Natural killer cell treated with Interleukin-12 subunit alpha and Interleukin-12 subunit beta and Interleukin-15 and Interleukin-18, amount 100 ng/mL, for 72 hours (primary cell): ENCODE measurements around the gene CAT. TPM values are rescaled to one million over a fixed set of nuclear protein-coding genes. Genes with fewer than 3 reads are reported as not detected.

ENCODE experiments used
- ATAC-seq, 2 donors: fragments of 150-1000 bp; cut with Tn5 transposase in 1 of 2; sonication (Bioruptor Pico), chemical (Tn5 transposase) in 1 of 2; 2 replicates each; pipeline ENCODE4 v1.10.0; 2021
- DNase-seq: peaks from one replicate; pipeline ENCODE4 v3.0.0; 2022; ENCODE audit warnings: low spot score
- H3K27ac Mint-ChIP-seq, 2 donors: 1 replicate in 1 of 2; 2 replicates in 1 of 2; pipeline ENCODE4 v1.8.0; 2022; ENCODE audit warnings: mixed read lengths in 2 of 2, mild to moderate bottlenecking in 1 of 2, moderate library complexity in 1 of 2
- H3K27me3 Mint-ChIP-seq, 2 donors: 1 replicate in 1 of 2; 2 replicates in 1 of 2; pipeline ENCODE4 v1.8.0; 2022; ENCODE audit warnings: mixed read lengths in 2 of 2
- H3K36me3 Mint-ChIP-seq: one replicate; pipeline ENCODE4 v1.8.0; 2022; ENCODE audit warnings: mixed read lengths
- H3K4me1 Mint-ChIP-seq, 2 donors: 1 replicate in 1 of 2; 2 replicates in 1 of 2; pipeline ENCODE4 v1.8.0; 2022; ENCODE audit warnings: low read depth in 2 of 2, mixed read lengths in 2 of 2, mild to moderate bottlenecking in 1 of 2
- H3K4me3 Mint-ChIP-seq: one replicate; pipeline ENCODE4 v1.8.0; 2022; ENCODE audit warnings: mixed read lengths
- H3K9me3 Mint-ChIP-seq: 2 replicates; pipeline ENCODE4 v1.8.0; 2022; ENCODE audit warnings: mixed read lengths
- total RNA-seq, 2 donors: library from RNA; stranded (reverse); gene quantifications; one replicate each; pipeline ENCODE4 v1.2.3, GENCODE V29; 2022

The CAT gene
- total RNA-seq, 2 donors from 2014 or later = 11.2 to 22.2 TPM

GRCh38 chr11:34433899-34434298 is 4.8 kb upstream of the CAT start:
- H3K9me3 Mint-ChIP-seq = no peaks in the 10 kb centered on the region
- peaks cover 0 to under 1% of the 10 kb centered on the region in 2 donors for H3K4me1 Mint-ChIP-seq
- no peaks in the 10 kb centered on the region for H3K36me3 Mint-ChIP-seq
- no peak overlapping the region for H3K4me3 Mint-ChIP-seq
- ATAC-seq = no peak
- H3K27ac Mint-ChIP-seq = no peak overlapping the region
- H3K27me3 Mint-ChIP-seq = peaks cover 12 to 19% of the 10 kb centered on the region in 2 donors
- no peak for DNase-seq

- peaks cover 3 to 6% of the 10 kb centered on the region in 2 donors for H3K27me3 Mint-ChIP-seq
- no peak for DNase-seq
- H3K4me3 Mint-ChIP-seq = peak overlapping the region; percentile 83
These were observed 1.3 kb upstream of the CAT start for GRCh38 chr11:34437224-34438125.

GRCh38 chr11:34439610-34440198 is 970 bp downstream of the CAT start:
- Mint-ChIP-seq H3K36me3 (no peaks in the 10 kb centered on the region), H3K4me3 (peak overlapping the region; percentile 83), H3K27me3 (no peaks in the 10 kb centered on the region), H3K4me1 (peaks cover 13 to 19% of the 10 kb centered on the region in 2 donors), H3K27ac (peak overlapping the region; percentile 64 to 90), H3K9me3 (no peaks in the 10 kb centered on the region)
- DNase-seq (no peak), ATAC-seq (no peak)

More at GRCh38 chr11:34437224-34438125, 1.3 kb upstream of the CAT start:
- H3K4me1 Mint-ChIP-seq = peaks cover 13% of the 10 kb centered on the region in 2 donors
- no peak overlapping the region for H3K27ac Mint-ChIP-seq
- no peaks in the 10 kb centered on the region for H3K36me3 Mint-ChIP-seq
- ATAC-seq = no peak
- no peaks in the 10 kb centered on the region for H3K9me3 Mint-ChIP-seq

- ATAC-seq (no peak), DNase-seq (no peak)
- Mint-ChIP-seq H3K27me3 (no peaks in the 10 kb centered on the region), H3K4me3 (no peak overlapping the region), H3K36me3 (no peaks in the 10 kb centered on the region), H3K27ac (no peak overlapping the region), H3K9me3 (no peaks in the 10 kb centered on the region), H3K4me1 (peaks cover 19 to 23% of the 10 kb centered on the region in 2 donors)
These were observed 3.1 kb downstream of the CAT start for GRCh38 chr11:34441814-34442213.

- Mint-ChIP-seq H3K4me1 (peaks cover 29 to 31% of the 10 kb centered on the region in 2 donors), H3K27ac (no peak overlapping the region), H3K9me3 (no peaks in the 10 kb centered on the region), H3K36me3 (no peaks in the 10 kb centered on the region), H3K27me3 (no peaks in the 10 kb centered on the region), H3K4me3 (no peak overlapping the region)
- ATAC-seq = no peak
- no peak for DNase-seq
These were observed 4.4 kb downstream of the CAT start for GRCh38 chr11:34443136-34443535.

GRCh38 chr11:34444428-34444827 is 5.7 kb downstream of the CAT start:
- H3K27ac Mint-ChIP-seq = no peak overlapping the region
- no peak for DNase-seq
- no peak overlapping the region for H3K4me3 Mint-ChIP-seq
- no peaks in the 10 kb centered on the region for H3K9me3 Mint-ChIP-seq
- H3K36me3 Mint-ChIP-seq = no peaks in the 10 kb centered on the region
- no peak for ATAC-seq
- no peaks in the 10 kb centered on the region for H3K27me3 Mint-ChIP-seq
- peaks cover 34 to 36% of the 10 kb centered on the region in 2 donors for H3K4me1 Mint-ChIP-seq

- no peaks in the 10 kb centered on the region for H3K36me3 Mint-ChIP-seq
- H3K9me3 Mint-ChIP-seq = no peaks in the 10 kb centered on the region
- H3K27me3 Mint-ChIP-seq = no peaks in the 10 kb centered on the region
- ATAC-seq (no peak), DNase-seq (no peak)
- H3K4me1 Mint-ChIP-seq = peaks cover 26 to 32% of the 10 kb centered on the region in 2 donors
- no peak overlapping the region for H3K27ac Mint-ChIP-seq
- H3K4me3 Mint-ChIP-seq = no peak overlapping the region
These were observed 7.2 kb downstream of the CAT start for GRCh38 chr11:34445956-34446355.

GRCh38 chr11:34446386-34446785 is 7.7 kb downstream of the CAT start:
- ATAC-seq = no peak
- H3K4me1 Mint-ChIP-seq = peaks cover 26 to 32% of the 10 kb centered on the region in 2 donors
- H3K36me3 Mint-ChIP-seq = no peaks in the 10 kb centered on the region

GRCh38 chr11:34447044-34447443 is 8.3 kb downstream of the CAT start:
- no peak for DNase-seq
- Mint-ChIP-seq H3K27me3 (no peaks in the 10 kb centered on the region), H3K4me1 (peaks cover 26 to 32% of the 10 kb centered on the region in 2 donors), H3K4me3 (no peak overlapping the region), H3K27ac (no peak overlapping the region), H3K9me3 (no peaks in the 10 kb centered on the region), H3K36me3 (no peaks in the 10 kb centered on the region)
- no peak for ATAC-seq

More at GRCh38 chr11:34446386-34446785, 7.7 kb downstream of the CAT start:
- no peak overlapping the region for H3K27ac Mint-ChIP-seq
- no peaks in the 10 kb centered on the region for H3K9me3 Mint-ChIP-seq
- no peak for DNase-seq
- H3K27me3 Mint-ChIP-seq = no peaks in the 10 kb centered on the region
- H3K4me3 Mint-ChIP-seq = no peak overlapping the region

GRCh38 chr11:34448223-34448994 is 9.7 kb downstream of the CAT start:
- Mint-ChIP-seq H3K9me3 (no peaks in the 10 kb centered on the region), H3K4me1 (peaks cover 26 to 30% of the 10 kb centered on the region in 2 donors), H3K4me3 (peak overlapping the region; percentile 47), H3K36me3 (peaks cover 5% of the 10 kb centered on the region), H3K27me3 (no peaks in the 10 kb centered on the region), H3K27ac (peak overlapping the region in 1 of 2 donors; percentile 75)
- ATAC-seq (no peak), DNase-seq (no peak)

GRCh38 chr11:34449013-34449412 is 10.3 kb downstream of the CAT start:
- H3K4me3 Mint-ChIP-seq = peak overlapping the region; percentile 47

GRCh38 chr11:34451053-34451452 is 12.3 kb downstream of the CAT start:
- ATAC-seq (no peak), DNase-seq (no peak)
- H3K27ac Mint-ChIP-seq = no peak overlapping the region
- H3K4me1 Mint-ChIP-seq = peaks cover 24 to 25% of the 10 kb centered on the region in 2 donors
- H3K36me3 Mint-ChIP-seq = peaks cover 11% of the 10 kb centered on the region
- H3K27me3 Mint-ChIP-seq = no peaks in the 10 kb centered on the region
- no peak overlapping the region for H3K4me3 Mint-ChIP-seq
- no peaks in the 10 kb centered on the region for H3K9me3 Mint-ChIP-seq

More at GRCh38 chr11:34449013-34449412, 10.3 kb downstream of the CAT start:
- no peaks in the 10 kb centered on the region for H3K9me3 Mint-ChIP-seq
- H3K27me3 Mint-ChIP-seq = no peaks in the 10 kb centered on the region
- peak in 1 of 2 donors; percentile 33 for ATAC-seq
- H3K27ac Mint-ChIP-seq = peak overlapping the region in 1 of 2 donors; percentile 75
- no peak for DNase-seq
- H3K4me1 Mint-ChIP-seq = peaks cover 26 to 28% of the 10 kb centered on the region in 2 donors
- H3K36me3 Mint-ChIP-seq = peaks cover 6% of the 10 kb centered on the region

GRCh38 chr11:34454308-34455032 is 15.7 kb downstream of the CAT start:
- Mint-ChIP-seq H3K4me3 (no peak overlapping the region), H3K36me3 (peaks cover 11% of the 10 kb centered on the region), H3K27me3 (no peaks in the 10 kb centered on the region), H3K9me3 (no peaks in the 10 kb centered on the region), H3K4me1 (peaks cover 0 to 5% of the 10 kb centered on the region in 2 donors), H3K27ac (no peak overlapping the region)
- ATAC-seq (no peak), DNase-seq (no peak)
